ENCODE measurements around the gene CLEC2L.

GRCh38 chr7:139586286-139586685 is 62.8 kb downstream of the CLEC2L start:
- TF ChIP-seq CTCF (IDR thresholded peaks at IDR 0.05 in 8 of 11, conservative IDR thresholded peaks at IDR 0.05 in 3 of 11): no peak
- no peak for TF ChIP-seq POLR2A (IDR thresholded peaks at IDR 0.05)
